Stimulated activated CD8-positive, alpha-beta memory T cell treated with anti-CD3 and anti-CD28 coated beads, Interleukin-2, amount 100 ng/mL, for 48 hours (primary cell): Measurements from ENCODE around the gene TBCC.

Experiments
- DNase-seq, 2 donors: peaks; one replicate each; pipeline ENCODE4 v3.0.0-alpha.2; 2020; ENCODE audit warnings: low read depth in 2 of 2

The TBCC gene

DNA sequence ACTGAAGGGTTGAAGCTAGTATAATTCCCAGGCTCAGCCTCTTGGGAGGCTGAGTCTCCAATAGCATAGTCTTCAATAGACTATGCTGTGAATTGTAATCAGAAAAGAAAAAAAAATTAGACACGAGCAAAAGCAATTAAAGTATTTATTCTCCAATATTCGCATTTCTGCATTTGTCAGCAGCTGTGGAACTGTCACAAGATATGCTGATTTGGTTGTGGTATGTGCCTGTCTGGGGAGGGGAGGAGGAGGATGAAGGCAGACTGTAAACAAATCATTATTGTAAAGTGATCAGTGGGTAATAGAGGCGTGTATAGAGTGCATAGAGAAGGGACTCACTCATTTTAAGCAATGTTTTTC, 25.8 kb upstream of the TBCC start:
- DNase-seq: no peak

DNA sequence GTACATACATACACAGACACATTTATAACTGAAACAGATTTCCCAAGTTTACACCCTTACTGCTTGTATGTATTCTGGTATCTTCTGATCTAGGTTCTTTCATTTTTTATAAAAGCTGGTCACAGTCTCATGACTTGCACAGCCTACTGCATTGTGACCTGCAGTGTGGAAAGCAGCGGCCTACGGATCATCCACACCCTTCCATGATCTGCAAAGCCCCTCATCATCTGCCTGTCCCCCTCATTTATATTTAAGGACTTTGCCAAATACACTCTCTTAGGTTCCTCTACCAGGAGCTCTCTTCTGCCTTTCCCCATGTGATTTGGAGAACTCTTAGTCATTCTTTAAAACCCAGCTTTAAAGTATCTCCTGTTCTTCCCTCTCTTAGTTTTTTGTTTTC, 23.9 kb upstream of the TBCC start:
- DNase-seq: no peak

DNA sequence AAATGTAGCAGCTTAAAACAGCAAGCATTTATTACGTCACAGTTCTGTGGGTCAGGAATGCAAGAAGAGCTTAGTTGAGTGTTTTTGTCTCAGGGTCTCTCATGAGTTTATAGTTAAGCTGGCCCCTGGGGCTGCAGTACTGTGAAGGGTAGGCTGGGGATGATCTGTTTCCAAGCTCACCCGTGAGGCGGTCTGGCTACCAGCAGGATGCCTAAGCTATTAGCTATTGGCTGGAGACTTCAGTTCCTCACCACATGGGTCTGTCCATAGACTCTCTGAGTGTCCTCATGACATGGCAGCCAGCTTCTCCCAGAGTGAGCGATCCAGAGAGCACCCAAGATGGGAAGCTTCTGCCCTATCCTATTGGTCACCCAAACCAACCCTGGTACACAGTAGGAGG, 23.1 kb upstream of the TBCC start:
- DNase-seq: no peak

DNA sequence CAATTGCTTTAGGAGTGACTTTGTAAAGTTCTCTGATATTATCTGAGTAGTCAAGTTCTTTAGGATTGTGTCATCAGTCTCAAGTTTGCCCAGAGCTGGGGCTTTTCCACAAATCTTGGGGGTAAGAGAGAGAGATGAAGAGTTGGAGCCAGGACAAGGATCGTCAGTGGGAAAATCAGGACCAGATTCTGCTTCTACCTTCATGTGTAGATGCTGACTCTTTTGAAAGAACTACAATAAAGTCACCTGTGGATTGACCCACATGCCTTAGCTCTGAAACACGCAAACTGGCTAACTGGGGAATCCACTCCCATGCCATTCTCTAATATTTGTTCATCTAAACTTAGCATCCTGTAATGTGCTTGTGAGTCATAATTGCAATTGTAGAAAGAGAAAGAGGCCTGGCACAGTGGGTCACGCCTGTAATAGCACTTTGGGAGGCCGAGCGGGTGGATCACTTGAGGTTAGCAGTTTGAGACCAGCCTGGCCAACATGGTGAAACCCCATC, 20.3 kb upstream of the TBCC start:
- no peak for DNase-seq

DNA sequence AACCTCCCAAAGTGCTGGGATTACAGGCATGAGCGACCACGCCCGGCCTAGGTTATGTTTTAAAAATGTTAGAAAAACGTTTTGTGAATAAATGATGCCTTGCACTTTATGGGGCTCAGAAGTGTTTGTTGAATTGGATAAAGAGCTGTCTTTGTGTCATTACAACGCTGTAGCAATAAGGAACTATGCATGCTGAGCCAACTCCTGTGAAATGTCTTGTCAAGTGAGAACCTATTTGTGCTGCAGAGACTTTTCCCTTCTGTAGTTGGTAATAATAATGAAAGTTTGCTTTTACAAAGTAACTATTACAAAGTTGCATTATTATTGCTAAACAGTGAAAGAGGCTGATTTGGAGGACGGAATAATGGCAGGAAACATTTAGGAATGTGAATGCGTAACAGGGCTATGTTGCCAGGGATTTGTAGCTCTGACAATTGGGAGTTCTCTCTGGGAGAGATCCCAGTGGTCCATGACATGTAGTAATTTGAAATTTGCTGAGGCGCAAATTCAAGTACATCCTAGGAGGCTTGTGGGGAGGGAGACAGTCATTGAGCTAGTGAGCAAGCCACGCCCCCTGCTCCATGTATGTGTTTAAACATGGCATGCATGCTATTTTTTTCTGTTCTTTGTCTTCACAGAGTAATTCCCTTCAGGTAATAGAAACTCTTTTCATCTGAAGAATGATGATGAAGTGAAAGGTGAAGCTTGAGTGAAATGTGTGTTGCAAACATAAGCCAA, 19.2 kb upstream of the TBCC start:
- DNase-seq: no peak

DNA sequence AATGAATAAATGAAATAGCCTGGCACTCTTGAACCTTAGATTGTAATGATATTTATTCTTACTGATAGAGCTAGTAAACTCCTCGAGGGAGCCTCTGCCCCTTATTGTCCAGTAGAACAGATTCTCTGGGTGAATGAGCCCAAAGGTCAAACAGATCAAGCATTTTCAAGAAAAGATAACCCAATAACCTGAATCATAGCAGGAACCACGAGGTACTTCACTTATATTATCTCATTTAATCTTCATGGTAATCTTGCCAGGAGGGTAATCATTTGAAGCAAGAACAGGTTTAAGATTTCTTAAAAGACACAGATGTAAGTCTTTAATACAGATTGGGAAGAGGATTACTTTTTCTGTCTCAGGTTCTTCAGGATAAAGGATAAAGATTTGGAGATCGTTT, 17.0 kb upstream of the TBCC start:
- no peak for DNase-seq

DNA sequence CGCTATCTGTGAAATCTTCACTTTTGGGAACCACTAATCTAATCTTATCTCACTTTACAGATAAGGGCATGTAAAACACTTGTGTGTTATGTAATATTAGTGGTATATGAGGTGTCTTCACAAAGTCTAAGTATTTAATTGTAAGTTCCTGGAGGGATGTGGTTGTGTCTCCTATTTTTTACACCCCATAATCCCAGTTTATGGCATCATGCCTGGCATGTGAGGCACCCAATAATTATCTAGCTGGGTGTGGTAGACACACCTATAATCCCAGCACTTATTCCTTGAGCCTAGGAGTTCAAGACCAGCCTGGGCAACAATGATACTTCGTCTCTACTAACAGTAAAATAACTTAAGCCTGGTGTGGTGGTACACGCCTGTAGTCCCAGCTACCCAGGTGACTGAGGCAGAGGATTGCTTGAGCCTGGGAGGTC, 16.5 kb upstream of the TBCC start:
- no peak for DNase-seq

DNA sequence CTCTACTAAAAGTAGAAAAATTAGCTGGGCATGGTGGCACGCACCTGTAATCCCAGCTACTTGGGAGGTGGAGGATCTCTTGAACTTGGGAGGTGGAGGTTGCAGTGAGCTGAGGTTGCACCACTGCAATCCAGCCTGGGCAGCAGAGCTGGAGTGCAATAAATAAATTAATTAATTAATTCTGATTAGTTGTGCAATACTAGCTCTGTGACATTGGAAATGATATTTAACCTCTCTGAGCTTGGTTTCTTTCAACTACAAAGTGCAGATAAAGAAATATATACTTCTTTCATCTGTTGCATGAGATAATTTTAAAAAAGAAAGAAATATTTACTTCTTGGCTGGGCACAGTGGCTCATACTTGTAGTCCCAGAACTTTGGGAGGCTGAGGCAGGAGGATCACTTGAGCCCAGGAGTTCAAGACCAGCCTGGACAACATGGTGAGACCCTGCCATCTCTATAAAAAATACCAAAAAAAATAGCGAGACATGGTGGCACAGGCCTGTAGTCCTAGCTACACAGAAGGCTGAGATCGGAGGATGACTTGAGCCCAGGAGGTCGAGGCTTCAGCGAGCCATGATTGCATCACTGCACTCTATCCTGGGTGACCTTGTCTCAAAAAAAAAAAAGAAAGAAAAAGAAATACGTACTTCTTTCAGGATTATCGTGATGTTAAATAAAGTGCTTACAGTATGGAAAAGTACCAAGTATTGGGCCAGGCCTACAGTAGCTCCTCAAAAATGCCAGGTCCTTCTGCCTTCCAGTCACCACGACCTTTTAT, 15.6 kb upstream of the TBCC start:
- no peak for DNase-seq

DNA sequence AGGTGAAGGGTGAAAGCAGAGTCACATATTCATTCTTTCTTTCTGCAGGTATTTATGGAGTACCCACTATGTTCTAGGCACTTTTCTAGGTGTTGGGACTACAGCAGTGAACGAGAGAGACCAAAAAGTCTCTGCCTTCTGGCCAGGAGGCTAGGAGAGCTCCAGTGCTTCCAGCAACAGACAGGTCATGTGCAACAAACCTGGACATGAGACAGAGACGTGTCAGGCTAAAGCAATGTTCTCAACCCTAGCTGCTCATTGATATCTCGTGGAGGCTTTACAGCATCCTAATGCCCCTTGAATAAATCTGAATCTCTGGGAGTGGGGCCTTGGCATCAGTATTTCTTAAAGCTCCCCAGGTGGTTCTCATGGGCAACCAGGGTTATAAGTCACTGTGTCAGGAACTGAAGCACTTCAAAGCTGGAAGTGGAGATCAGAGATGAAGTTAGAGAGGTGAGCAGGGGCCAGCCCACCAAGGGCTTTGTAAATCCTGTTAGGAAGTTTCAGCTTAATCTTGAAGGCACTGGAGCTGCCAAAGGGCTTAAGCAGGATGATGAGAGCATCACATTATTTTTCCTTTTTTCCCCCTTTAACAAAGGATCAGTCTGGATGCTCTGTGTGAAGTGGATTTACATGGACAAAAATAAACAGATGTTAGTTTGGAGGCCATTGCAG, 13.0 kb upstream of the TBCC start:
- no peak for DNase-seq

DNA sequence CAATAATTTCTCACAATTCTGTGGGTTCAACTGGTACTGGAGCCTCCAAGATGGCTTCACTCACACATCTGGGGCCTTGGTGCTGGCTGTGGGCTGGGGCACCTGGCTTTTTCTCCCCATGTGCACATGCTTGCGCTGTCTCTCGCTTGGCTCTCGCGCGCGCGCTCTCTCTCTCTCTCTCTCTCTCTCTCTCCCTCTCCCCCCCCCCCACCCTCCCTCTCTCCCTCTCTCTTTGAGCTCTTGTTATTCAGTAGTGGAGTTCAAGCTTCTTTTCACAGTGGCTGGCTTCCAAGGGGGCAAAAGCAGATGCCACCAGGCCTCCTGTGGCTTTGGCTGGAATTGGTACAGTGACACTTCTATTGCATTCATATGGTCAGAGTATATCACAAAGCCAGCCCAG, 10.8 kb upstream of the TBCC start:
- no peak for DNase-seq

DNA sequence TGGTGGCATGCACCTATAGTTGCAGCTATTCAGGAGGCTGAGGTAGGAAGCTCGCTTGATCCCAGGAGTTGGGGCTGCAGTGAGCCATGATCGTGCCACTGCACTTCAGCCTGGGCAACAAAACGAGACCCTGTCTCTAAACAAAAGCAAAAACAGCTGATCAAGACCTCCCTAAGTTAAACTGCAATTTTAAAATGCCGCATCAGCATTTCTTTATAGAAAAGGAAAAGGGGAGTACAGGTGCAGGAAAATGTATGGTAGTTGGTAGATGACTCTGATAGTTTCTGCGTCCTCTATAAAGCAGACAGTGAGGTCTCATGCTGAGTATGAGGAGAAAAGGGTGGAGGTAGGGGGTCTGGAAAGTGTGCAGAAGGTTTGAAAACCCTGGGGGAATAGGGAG, 8.9 kb upstream of the TBCC start:
- no peak for DNase-seq

DNA sequence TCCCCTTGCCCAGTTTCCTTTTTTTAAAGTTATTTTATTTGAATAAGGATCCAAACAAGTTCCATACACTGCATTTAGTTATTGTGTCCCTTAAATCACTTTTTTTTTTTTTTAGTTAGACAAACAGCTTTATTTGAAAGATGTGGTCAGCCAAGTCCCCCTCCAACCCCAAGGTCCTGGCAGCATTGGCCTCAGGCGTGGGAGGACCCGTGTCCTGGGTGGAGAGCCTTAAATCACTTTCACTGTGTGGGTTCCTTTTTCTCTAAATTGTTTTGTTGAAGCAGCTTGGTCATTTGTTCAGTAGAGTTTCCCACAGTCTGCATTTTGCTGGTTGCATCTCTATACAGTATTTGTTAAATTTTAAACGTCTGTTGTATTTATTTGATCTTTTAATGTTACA, 5.2 kb upstream of the TBCC start:
- DNase-seq: no peak

DNA sequence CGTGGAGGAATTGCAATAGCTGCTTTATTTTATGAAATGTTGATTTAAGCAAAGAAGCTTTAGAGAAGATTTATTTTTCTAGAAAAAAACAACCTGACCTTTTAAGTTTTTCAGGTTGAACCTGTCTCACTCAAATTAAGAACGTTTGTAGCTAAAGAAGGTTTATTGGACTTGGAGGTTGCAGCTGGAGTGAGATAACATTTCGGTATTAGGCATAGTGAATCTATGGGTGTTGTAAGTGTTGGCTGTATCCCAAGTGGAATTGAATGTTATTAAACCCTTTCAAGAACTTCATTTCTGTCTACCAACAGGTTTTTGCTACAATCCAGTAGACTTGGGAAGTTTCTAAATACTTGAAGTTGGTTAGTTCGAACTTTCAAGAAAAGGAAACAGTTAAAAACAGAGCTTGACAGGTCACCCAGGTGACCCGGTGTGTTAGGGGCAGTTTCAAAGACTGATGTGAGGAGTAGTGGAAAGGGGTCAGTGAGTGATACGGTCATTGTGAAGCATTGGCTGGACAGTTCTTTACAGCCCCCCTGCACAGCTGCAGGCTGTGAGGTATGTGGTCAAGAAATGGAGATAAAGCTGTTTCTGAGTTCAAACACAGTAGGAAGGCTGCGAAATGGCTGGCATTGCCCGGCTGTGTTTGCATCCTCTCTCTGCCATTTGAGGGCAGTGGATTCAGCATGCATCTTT, 2.4 kb upstream of the TBCC start:
- no peak for DNase-seq

DNA sequence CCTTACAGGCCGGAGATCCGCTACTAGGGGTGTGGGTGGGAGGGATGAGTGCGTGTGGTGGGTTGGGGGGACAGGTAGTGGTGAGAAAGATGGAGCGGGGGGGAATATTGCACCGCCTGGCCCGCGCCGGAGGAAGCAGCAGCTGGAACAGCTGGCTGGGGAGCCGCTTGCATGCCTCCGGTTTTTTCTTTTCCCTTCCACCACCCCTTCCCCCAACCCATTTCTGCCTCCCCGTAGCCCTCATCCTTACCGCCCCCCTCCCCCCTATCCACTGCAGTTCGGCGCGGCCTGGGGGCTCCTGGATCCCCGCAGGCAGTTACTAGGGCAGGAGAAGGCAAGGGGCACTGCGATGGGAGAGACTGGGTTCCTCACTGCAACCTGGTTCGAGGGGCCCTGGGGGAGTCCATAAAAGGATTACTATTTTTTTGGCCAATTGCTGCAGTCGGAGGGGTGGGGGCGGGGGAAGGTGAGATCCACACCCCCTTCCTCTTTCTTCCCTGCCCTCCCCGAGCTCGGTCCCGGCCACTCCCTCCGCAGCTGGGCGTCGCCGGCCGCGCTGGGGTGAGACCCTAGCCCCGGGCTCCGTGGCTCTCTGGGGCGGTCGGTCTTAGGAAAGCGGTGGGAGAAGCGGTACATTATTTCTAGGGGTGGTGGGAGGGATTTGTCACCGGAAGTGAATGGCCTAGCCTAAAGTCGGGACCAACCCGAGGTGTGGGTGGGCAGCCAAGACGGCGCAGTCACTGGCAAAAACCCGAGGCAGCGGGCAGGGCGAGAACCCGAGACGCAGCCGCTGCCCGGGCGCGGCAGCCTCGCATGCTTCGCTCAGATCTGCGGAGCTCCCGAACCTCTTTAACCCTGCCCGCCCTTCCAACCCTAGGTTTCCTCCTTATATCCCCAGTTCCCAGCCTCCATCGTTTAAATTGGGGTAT, 824 bp upstream of the TBCC start:
- peak; percentile 71 to 73 for DNase-seq

DNA sequence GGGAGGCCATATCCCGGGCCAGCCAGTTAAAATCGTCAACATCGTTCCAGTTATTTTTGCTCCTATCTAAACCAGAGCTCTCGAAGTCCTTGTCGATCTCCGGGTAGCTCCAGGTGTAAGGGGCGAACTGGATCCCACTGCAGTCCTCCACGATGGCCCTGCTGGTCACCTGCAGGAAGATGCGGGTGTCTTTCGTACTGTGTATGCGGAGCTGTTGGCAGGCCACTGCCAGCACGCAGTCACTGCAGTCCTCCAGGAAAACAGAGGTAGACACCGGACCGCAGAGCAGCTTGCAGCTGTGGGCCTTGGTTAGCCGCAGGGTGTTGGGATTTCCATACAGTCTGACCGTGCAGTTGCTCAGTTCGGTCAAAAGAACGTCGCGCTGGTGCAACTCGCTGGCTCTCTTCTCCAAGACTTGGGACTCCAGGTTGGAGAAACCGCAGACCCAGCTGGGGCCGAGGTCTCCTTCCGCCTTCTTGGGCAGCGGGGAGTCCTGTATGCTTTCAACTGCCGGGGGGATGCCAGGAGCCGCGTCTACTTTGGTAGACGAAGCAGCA, 742 bp downstream of the TBCC start:
- DNase-seq: peak; percentile 26 to 29

DNA sequence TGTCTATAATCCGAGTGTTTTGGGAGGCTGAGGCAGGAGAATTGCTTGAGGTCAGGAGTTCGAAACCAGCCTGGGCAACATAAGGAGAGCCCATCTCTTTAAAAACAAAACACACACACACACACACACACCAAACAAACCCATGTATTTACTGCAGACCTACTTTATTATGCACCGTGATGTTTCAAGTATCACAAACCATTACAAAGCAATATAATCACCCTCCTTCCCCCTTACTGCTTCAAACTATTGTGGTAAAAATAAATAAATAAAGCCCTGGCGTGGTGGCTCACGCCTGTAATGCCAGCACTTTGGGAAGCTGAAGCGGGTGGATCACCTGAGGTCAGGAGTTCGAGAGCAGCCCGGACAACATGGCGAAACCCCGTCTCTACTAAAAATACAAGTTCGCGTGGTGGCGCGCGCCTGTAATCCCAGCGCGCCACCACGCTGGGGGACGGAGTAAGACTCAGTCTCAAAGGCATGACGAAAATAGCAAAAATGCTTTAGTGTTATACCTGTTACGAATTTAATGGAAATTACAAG, 1.5 kb downstream of the TBCC start:
- DNase-seq: no peak

DNA sequence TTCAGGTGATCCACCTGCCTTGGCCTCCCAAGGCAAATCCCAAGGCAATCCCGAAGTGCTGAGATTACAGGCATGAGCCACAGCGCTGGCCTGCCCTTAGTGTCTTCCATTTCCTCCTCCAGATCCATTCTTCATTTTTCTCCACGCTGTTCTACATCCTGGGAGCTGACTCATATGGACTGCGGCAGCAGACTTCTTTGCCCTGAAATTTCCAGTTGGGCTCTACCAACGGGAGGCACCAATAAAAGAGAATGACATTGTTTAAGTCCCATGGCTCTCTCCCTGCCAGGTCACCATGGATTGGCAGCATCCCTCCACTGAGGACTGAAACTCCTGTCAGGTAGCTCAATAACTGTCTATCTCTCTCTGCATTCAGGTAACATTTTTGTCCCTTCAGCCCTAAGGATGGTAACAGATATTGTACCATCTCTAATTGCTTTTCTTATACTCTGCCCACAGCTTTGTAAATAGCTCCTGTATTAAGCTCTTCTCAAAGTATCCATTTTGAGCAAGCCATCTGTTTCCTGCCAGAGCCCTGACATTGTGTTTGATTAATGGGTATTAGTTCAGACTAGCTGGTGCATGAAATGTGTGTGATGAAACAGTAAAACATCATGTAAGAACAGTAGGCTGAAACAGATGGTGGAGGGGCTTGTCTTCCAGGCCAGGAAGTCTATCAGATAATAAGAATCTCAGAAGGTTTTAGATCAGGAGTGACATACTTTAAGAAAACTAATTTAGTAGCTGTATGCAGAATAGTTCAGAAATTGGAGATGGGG, 3.6 kb downstream of the TBCC start:
- DNase-seq: no peak

DNA sequence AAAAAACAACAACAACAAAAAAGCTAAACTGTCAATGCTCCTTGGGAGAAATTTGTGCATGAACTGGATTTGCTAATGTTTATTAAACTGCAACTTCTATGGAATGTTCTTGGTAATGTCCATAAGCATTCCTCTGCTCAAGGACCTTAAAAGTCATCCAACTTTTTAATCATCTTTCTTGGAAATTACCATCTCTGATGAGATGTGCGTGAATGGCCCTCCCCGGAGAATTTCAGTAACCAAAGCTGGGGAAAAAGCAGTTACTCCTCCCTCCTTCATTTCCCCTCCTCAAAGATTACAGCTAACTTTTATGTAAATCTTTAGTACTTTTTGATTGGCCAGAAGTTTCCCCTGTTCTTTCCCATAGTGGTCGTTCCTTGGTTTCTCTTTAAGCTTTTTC, 5.2 kb downstream of the TBCC start:
- DNase-seq: no peak

DNA sequence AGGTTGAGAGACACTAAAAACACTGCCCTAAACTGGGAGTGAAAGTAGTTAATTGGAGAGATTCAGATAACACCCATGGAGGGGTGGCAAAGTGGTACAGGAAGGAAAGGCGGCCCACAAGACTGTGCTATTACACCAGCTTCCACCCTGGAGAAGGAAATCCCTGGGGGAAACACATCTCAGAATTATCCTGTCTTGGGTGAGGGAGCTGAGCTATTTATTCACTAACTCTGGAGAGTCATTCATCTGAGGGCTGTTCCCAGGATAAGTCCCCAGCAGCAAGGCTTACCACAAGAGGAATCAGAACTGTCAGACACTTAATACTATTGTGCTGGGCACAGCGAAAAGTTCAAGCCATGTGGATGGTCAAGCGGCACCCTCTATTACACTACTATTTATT, 9.9 kb downstream of the TBCC start:
- no peak for DNase-seq
